ENCODE results near the gene MANSC4. TPM values are rescaled to one million over a fixed set of nuclear protein-coding genes. Genes with fewer than 3 reads are reported as not detected.

MANSC4 gene
- total and polyA plus RNA-seq, 2 of the 13 experiments (the other 11 are each of a cell fraction or from before 2014, with no cell fraction given): not detected

DNA sequence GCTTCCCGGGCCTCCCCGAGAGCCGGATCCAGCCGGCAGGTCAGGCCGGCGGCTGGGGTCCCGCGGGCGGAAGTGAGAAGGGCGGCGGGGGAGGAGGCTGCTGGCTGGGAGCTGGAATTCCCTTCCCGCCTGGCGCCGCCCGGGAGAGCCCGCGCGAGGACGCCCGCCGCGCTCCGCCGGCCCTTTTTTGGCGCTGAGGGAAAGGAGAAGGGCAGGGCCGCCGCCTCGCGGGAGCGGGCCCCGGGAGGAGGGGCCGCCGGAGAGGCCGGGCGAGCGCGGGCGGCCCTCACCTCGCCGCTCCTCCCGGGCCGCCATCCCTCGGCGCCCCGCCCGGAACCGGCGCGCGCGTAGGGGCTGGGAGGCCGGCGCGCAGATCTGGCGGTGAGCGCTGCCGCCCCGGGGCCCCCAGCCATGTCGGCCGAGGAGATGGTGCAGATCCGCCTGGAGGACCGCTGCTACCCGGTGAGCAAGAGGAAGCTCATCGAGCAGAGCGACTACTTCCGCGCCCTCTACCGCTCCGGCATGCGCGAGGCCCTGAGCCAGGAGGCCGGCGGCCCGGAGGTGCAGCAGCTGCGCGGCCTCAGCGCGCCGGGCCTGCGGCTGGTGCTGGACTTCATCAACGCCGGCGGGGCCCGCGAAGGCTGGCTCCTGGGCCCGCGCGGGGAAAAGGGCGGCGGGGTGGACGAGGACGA lies at the start of gene MANSC4, which contains the start of gene KLHL42 (continued):
- TF ChIP-seq KDM6A (CRISPR knock-in tag; IDR thresholded peaks at IDR 0.05; ENCODE audit: low read depth) (no peak), ZNF75D (CRISPR knock-in tag; IDR thresholded peaks at IDR 0.05; ENCODE audit: borderline replicate concordance) (no peak; the same call in 1 of the 2 replicates), ZNF432 (CRISPR knock-in tag; IDR thresholded peaks at IDR 0.05; ENCODE audit: borderline replicate concordance) (no peak), ZNF468 (CRISPR knock-in tag; IDR thresholded peaks at IDR 0.05) (peak; percentile 31; the same call in 1 of the 2 replicates), ZNF350 (CRISPR knock-in tag; IDR thresholded peaks at IDR 0.05; ENCODE audit: borderline replicate concordance, low read depth) (no peak), ZMYM4 (CRISPR knock-in tag; IDR thresholded peaks at IDR 0.05) (peak; percentile 68), HNRNPLL (IDR thresholded peaks at IDR 0.05; ENCODE audit: low read depth, low read length, poor library complexity, severe bottlenecking) (peak; percentile 68), ZNF883 (CRISPR knock-in tag; IDR thresholded peaks at IDR 0.05; ENCODE audit: not compliant biosample characterization) (no peak), ZNF558 (CRISPR knock-in tag; IDR thresholded peaks at IDR 0.05; ENCODE audit: borderline replicate concordance) (peak; percentile 70; the same call in 1 of the 2 replicates), ZNF343 (CRISPR knock-in tag; IDR thresholded peaks at IDR 0.05) (no peak), ZNF672 (CRISPR knock-in tag; IDR thresholded peaks at IDR 0.05) (no peak), ELK4 (CRISPR knock-in tag; IDR thresholded peaks at IDR 0.05; ENCODE audit: borderline replicate concordance) (no peak), KDM5B (CRISPR knock-in tag; IDR thresholded peaks at IDR 0.05; ENCODE audit: borderline replicate concordance) (peak; percentile 78; the same call in 1 of the 2 replicates), REST (IDR thresholded peaks at IDR 0.05; ENCODE audit: borderline replicate concordance in 1 of 2, low read depth in 1 of 2, low read length in 2 of 2) (peak in 1 of 2 experiments; percentile 21; a peak in 1 of 4 replicates), ZNF616 (CRISPR knock-in tag; IDR thresholded peaks at IDR 0.05; ENCODE audit: low read depth) (no peak; the same call in 1 of the 2 replicates)
- TF ChIP-seq, protein P1, sequence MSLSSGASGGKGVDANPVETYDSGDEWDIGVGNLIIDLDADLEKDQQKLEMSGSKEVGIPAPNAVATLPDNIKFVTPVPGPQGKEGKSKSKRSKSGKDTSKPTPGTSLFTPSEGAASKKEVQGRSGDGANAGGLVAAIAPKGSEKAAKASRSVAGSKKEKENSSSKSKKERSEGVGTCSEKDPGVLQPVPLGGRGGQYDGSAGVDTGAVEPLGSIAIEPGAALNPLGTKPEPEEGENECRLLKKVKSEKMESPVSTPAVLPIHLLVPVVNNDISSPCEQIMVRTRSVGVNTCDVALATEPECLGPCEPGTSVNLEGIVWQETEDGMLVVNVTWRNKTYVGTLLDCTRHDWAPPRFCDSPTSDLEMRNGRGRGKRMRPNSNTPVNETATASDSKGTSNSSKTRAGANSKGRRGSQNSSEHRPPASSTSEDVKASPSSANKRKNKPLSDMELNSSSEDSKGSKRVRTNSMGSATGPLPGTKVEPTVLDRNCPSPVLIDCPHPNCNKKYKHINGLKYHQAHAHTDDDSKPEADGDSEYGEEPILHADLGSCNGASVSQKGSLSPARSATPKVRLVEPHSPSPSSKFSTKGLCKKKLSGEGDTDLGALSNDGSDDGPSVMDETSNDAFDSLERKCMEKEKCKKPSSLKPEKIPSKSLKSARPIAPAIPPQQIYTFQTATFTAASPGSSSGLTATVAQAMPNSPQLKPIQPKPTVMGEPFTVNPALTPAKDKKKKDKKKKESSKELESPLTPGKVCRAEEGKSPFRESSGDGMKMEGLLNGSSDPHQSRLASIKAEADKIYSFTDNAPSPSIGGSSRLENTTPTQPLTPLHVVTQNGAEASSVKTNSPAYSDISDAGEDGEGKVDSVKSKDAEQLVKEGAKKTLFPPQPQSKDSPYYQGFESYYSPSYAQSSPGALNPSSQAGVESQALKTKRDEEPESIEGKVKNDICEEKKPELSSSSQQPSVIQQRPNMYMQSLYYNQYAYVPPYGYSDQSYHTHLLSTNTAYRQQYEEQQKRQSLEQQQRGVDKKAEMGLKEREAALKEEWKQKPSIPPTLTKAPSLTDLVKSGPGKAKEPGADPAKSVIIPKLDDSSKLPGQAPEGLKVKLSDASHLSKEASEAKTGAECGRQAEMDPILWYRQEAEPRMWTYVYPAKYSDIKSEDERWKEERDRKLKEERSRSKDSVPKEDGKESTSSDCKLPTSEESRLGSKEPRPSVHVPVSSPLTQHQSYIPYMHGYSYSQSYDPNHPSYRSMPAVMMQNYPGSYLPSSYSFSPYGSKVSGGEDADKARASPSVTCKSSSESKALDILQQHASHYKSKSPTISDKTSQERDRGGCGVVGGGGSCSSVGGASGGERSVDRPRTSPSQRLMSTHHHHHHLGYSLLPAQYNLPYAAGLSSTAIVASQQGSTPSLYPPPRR (CRISPR knock-in tag; IDR thresholded peaks at IDR 0.05; ENCODE audit: borderline replicate concordance): no peak
- TF ChIP-seq, protein P2, sequence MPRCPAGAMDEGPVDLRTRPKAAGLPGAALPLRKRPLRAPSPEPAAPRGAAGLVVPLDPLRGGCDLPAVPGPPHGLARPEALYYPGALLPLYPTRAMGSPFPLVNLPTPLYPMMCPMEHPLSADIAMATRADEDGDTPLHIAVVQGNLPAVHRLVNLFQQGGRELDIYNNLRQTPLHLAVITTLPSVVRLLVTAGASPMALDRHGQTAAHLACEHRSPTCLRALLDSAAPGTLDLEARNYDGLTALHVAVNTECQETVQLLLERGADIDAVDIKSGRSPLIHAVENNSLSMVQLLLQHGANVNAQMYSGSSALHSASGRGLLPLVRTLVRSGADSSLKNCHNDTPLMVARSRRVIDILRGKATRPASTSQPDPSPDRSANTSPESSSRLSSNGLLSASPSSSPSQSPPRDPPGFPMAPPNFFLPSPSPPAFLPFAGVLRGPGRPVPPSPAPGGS (CRISPR knock-in tag; IDR thresholded peaks at IDR 0.05): no peak
